Effector memory CD8-positive, alpha-beta T cell (primary cell): Measurements from ENCODE around the gene EFR3B.
"Not testable (repeated sequence)": the region's sequence is repeated elsewhere in the genome, so short reads cannot be mapped to it uniquely, and the experiment has no call there.

Experiments
- ATAC-seq: fragments of 150-1000 bp; cut with Tn5 transposase; replicated peaks from 2 replicates; pipeline ENCODE4 v1.10.0; 2021; ENCODE audit warnings: mild to moderate bottlenecking, moderate library complexity
- DNase-seq, 3 experiments: peaks; one replicate each; pipeline ENCODE4 v3.0.0; 2021
- H3K27ac Mint-ChIP-seq, 2 donors: one replicate each; pipeline ENCODE4 v1.8.0; 2022; ENCODE audit warnings: mild to moderate bottlenecking in 2 of 2, mixed read lengths in 2 of 2, moderate library complexity in 2 of 2
- H3K27me3 Mint-ChIP-seq, 2 donors: one replicate each; pipeline ENCODE4 v1.8.0; 2022; ENCODE audit warnings: mixed read lengths in 2 of 2
- H3K36me3 Mint-ChIP-seq: one replicate; pipeline ENCODE4 v1.8.0; 2022; ENCODE audit warnings: mild to moderate bottlenecking, moderate library complexity, mixed read lengths; ENCODE audit not compliant: insufficient read depth
- H3K4me1 Mint-ChIP-seq, 2 donors: one replicate each; pipeline ENCODE4 v1.8.0; 2022; ENCODE audit warnings: low read depth in 2 of 2, mixed read lengths in 2 of 2
- H3K4me3 Mint-ChIP-seq, 2 donors: one replicate each; pipeline ENCODE4 v1.8.0; 2022; ENCODE audit warnings: mild to moderate bottlenecking in 2 of 2, mixed read lengths in 2 of 2, moderate library complexity in 2 of 2
- H3K9me3 Mint-ChIP-seq, 2 donors: one replicate each; pipeline ENCODE4 v1.8.0; 2022; ENCODE audit warnings: mixed read lengths in 2 of 2

EFR3B gene

DNA sequence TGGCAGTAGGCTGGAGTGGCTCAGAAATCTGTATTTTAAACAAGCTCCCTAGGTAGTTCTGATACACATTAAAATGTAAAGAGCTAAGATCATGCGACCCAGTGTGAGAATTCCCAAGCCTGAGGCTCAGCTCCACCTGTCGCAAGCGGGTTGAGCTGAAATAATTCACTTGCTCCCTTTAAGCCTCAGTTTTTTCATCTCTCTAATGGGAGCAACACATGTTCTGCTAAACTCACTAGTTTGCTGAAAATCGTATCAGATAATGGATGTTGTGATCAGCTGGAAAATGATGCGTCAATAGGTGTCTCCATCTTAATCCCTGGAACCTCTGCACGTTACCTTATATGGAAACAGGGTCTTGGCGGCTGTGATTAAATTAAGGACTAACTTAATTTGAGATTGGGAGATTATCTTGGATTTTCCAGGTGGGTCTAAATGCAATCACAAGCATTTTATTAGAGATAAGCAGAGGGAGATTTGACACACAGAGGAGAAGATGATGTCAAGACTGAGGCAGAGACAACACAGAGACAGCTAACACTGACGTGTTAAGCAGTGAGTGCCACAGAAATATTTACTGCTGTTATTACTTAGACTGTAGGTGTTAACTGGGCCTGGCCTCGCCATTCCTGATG is 73.5 kb downstream of the EFR3B start:
- ATAC-seq (no peak), DNase-seq (no peak)
- Mint-ChIP-seq H3K36me3 (no peaks in the 10 kb centered on the region), H3K4me1 (no peaks in the 10 kb centered on the region), H3K4me3 (no peak overlapping the region), H3K9me3 (no peaks in the 10 kb centered on the region), H3K27ac (no peak overlapping the region), H3K27me3 (peaks cover 30 to 65% of the 10 kb centered on the region in 2 donors)

DNA sequence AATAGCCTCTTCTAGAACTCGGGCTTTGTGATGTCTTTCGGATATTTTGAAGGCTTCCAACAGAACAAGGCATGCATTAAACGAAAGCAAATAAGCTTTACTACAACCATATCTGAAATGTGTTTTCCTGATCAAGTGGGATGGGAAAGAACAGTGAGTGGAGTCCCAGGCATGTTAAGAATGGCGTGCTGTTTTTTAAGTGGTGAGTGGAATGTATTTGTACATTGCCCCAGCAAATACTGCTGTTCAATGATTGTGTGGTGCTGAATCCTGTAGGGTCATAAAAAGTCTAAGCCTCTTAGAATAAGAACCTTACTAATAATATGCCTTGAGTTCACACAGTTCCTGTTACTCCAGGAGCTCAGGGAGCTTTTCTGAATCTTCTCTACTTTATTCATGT is 74.0 kb downstream of the EFR3B start:
- no peak overlapping the region for H3K4me3 Mint-ChIP-seq
- no peak for DNase-seq

DNA sequence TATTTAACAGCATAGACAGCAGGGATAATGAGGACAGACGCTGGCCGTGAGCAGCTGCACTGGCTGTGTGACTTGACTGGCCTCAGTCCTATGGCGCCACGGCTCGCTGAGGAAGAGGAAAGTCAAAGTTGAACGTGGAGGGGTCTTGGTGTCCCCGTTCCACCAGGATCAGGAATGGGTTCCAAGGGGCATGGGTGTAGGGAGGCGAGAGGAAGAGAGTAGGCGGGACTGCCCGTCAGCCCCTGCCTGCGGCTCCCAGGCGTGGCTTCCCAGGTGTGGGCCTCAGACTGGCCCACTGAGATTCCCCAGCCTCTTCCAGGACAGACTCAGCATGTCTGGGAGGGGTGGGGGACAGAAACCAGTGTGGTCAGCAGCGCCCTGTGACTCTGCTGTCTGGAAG is 75.1 kb downstream of the EFR3B start:
- H3K36me3 Mint-ChIP-seq, result no peaks in the 10 kb centered on the region
- H3K27me3 Mint-ChIP-seq, result peaks cover 16 to 60% of the 10 kb centered on the region in 2 donors
- ATAC-seq, result no peak
- H3K4me3 Mint-ChIP-seq, result no peak overlapping the region
- no peaks in the 10 kb centered on the region for H3K9me3 Mint-ChIP-seq
- peak overlapping the region in 1 of 2 donors; percentile 46 for H3K27ac Mint-ChIP-seq
- no peak for DNase-seq
- no peaks in the 10 kb centered on the region for H3K4me1 Mint-ChIP-seq

More for the DNA sequence above, 74.0 kb downstream of the EFR3B start:
- no peak for ATAC-seq
- Mint-ChIP-seq H3K4me1 (no peaks in the 10 kb centered on the region), H3K27ac (no peak overlapping the region), H3K36me3 (no peaks in the 10 kb centered on the region), H3K9me3 (no peaks in the 10 kb centered on the region), H3K27me3 (peaks cover 24 to 60% of the 10 kb centered on the region in 2 donors)

DNA sequence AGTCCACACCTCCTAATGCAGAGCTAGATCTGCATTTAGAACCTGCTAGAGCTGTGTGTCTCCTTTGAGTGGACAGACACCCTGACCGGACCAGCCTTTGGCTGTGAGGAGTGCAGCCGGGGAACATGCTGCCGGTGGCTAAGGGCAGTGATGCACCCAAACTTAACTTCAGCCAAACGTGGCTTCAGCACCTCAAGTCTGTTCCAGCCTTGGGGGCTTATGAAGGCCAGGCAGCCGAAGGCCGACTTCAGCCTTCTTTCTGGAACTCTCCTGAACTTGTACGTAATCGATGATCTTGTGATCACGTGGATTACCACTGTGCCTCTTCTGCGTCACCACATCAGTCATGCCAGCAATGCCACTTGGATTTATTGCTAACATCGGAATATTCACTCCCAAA is 77.4 kb downstream of the EFR3B start:
- H3K36me3 Mint-ChIP-seq, result no peaks in the 10 kb centered on the region
- ATAC-seq (no peak), DNase-seq (no peak)
- no peak overlapping the region for H3K4me3 Mint-ChIP-seq
- no peaks in the 10 kb centered on the region for H3K4me1 Mint-ChIP-seq
- peak overlapping the region in 1 of 2 donors; percentile 23 for H3K27ac Mint-ChIP-seq
- peaks cover 29 to 65% of the 10 kb centered on the region in 2 donors for H3K27me3 Mint-ChIP-seq
- no peaks in the 10 kb centered on the region for H3K9me3 Mint-ChIP-seq

DNA sequence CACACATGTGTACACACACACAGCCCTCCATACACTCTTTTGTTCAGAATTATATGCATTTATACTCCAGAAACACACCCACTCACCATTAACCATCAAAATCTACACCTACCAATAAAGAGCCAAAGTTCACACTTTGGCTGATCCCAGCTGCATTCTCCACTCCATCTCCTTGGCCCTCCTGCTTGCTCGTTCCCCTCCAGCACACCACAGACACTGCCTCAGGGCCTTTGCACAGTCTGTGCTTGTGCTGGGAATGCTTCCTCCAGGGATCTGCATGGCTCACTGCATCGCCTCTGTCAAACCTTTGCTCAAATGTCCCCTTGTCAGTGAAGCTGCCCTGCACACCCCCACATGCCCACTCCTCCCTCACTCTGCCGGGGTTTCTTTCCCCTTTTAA is 80.5 kb downstream of the EFR3B start:
- H3K27ac Mint-ChIP-seq, result no peak overlapping the region
- no peaks in the 10 kb centered on the region for H3K9me3 Mint-ChIP-seq
- no peak for ATAC-seq
- no peak for DNase-seq
- no peak overlapping the region for H3K4me3 Mint-ChIP-seq
- H3K4me1 Mint-ChIP-seq, result no peaks in the 10 kb centered on the region
- H3K27me3 Mint-ChIP-seq, result peaks cover 16 to 35% of the 10 kb centered on the region in 2 donors
- H3K36me3 Mint-ChIP-seq, result no peaks in the 10 kb centered on the region

DNA sequence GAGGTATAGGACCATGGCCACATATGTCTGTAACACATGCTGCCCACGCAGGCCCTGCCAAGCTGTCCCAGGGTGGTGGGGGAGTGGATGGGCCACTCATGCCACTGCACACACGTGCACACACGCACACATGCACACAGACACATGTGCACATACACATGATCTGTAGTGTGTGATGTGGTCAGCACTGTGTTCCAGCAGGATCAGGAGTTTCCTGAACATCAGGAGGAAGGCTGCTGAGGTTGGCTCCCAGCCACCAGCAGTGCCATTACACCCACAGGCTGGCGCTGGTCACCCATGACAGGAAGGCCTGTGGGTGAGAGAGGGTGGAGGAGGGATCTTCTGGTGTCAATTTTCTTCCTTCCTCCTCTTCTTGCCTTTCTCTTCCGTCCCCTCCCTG is 81.8 kb downstream of the EFR3B start:
- H3K4me3 Mint-ChIP-seq, result no peak overlapping the region
- no peak for ATAC-seq
- H3K36me3 Mint-ChIP-seq, result no peaks in the 10 kb centered on the region
- no peaks in the 10 kb centered on the region for H3K4me1 Mint-ChIP-seq
- DNase-seq, result no peak
- no peaks in the 10 kb centered on the region for H3K9me3 Mint-ChIP-seq
- H3K27ac Mint-ChIP-seq, result no peak overlapping the region
- peaks cover 16 to 23% of the 10 kb centered on the region in 2 donors for H3K27me3 Mint-ChIP-seq

DNA sequence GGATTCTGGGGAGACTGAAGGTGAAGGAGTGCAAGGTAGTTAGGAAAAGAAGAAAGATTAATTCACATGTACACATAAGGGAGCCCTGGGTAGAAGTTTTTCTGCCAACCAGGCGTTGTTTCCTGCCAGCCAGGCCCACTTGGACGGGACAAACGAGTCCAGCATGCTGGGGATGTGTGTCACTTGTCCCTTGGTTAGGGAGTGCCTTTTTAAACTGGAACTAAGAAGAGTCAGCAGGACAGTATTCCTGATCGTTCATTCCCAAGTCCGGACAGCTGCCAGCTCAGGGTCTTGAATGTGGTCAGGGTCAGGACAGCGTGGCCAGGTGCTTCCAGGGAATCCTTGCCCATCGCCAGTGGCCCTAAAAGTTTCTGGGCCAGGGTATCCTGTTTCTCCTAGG is 83.3 kb downstream of the EFR3B start:
- no peaks in the 10 kb centered on the region for H3K9me3 Mint-ChIP-seq
- peak overlapping the region in 1 of 2 donors; percentile 26 for H3K27ac Mint-ChIP-seq

DNA sequence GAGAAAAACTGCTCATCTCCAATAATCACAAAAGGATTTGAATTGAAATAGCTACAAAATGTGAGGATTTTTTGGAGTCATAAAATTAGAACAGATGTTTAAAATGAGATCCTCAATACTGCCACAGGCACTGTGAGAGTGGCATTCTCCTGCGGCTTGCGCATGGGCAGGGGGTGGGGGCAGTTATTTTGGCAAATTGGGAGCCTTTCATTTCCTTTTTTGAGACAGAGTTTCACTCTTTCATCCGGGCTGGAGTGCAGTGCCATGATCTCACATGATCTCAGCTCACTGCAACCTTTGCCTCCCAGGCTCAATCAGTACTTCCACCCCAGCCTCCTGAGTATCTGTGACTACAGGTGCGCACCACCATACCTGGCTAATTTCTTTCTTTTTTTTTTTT is 84.1 kb downstream of the EFR3B start:
- no peak overlapping the region for H3K4me3 Mint-ChIP-seq
- H3K9me3 Mint-ChIP-seq, result no peaks in the 10 kb centered on the region
- H3K4me1 Mint-ChIP-seq, result peaks cover 7 to 9% of the 10 kb centered on the region in 2 donors
- peaks cover 4% of the 10 kb centered on the region for H3K36me3 Mint-ChIP-seq
- H3K27ac Mint-ChIP-seq, result no peak overlapping the region
- H3K27me3 Mint-ChIP-seq, result peaks cover 25 to 35% of the 10 kb centered on the region in 2 donors
- ATAC-seq, result no peak
- no peak for DNase-seq

More for the DNA sequence above, 83.3 kb downstream of the EFR3B start:
- Mint-ChIP-seq H3K36me3 (peaks cover 4% of the 10 kb centered on the region), H3K4me1 (peaks cover 7 to 9% of the 10 kb centered on the region in 2 donors), H3K4me3 (no peak overlapping the region), H3K27me3 (peaks cover 17 to 29% of the 10 kb centered on the region in 2 donors)
- DNase-seq, result no peak
- no peak for ATAC-seq

DNA sequence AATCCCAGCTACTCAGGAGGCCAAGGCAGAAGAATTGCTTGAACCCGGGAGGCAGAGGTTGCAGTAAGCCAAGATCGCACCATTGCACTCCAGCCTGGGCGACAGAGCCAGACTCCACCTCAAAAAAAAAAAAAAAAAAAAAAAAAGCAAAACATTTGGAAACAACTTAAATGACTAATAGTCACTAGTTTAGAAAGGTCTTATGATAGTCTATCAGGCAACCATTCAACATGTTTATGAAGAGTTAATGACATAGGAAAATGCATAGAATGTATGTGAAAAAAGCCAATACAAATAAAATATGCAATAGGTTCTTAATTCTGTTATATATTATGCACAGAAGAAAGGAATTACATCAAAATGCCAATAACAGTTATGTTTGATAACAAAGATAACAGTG is 85.2 kb downstream of the EFR3B start:
- not testable (repeated sequence) for H3K27ac Mint-ChIP-seq, DNase-seq, ATAC-seq, H3K4me3 Mint-ChIP-seq, H3K9me3 Mint-ChIP-seq, H3K36me3 Mint-ChIP-seq
- Mint-ChIP-seq H3K4me1 (peaks cover 9 to 11% of the 10 kb centered on the region in 2 donors), H3K27me3 (peaks cover 31 to 35% of the 10 kb centered on the region in 2 donors)

DNA sequence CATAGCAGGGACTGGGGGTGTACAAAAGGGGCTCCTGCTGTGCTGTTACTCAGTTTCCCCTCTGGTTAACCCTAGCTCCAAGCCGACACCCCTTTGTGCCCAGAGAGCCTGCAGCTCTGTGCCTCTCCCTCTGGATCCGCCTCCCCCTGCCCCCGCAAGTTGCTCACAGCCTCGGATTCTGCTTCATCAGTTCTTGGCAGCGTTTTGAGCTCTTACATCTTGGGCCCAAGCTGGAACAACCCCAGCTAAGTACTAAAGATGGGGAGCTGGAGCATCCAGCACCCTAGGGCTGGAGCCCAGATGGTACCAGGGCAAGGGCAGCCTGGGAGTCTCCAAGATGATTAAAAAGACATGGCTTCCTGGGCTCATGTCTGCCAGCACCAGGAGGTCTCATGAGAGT is 85.8 kb downstream of the EFR3B start:
- no peak overlapping the region for H3K4me3 Mint-ChIP-seq
- peaks cover 4% of the 10 kb centered on the region for H3K36me3 Mint-ChIP-seq
- H3K27ac Mint-ChIP-seq, result no peak overlapping the region
- H3K4me1 Mint-ChIP-seq, result peaks cover 9 to 11% of the 10 kb centered on the region in 2 donors
- H3K9me3 Mint-ChIP-seq, result no peaks in the 10 kb centered on the region
- DNase-seq (no peak), ATAC-seq (no peak)
- peaks cover 26 to 35% of the 10 kb centered on the region in 2 donors for H3K27me3 Mint-ChIP-seq

DNA sequence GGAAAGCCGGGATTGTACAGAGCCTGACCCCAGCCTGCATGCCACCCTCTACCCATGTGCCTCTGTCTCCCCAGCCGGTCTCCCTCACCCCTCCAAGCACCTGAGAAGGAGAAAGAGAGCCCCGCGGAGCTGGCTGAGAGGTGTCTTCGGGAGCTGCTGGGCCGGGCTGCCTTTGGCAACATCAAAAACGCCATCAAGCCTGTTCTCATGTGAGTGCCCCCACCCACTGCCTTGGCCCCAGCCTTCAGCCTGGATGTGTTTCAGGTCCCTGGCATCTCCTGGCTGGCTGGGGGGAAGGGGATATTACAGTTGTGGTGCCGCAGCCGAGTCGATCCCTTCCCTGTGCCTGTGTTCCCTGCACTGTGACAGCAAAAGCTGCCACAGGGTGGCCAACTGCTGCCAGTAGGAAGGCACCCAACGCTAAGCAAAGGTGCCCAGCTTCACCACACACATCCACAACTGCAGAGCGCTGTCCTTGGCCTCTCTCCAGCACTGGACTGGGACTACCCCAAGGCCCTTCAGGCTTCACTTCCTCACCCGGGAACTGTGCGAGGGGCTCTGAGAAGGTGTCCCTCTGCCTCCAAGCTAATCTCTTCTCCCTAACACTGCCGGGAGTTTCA is 88.1 kb downstream of the EFR3B start:
- Mint-ChIP-seq H3K4me3 (peak overlapping the region in 1 of 2 donors; percentile 4), H3K9me3 (no peaks in the 10 kb centered on the region), H3K36me3 (peaks cover 4% of the 10 kb centered on the region), H3K27me3 (peaks cover 40 to 54% of the 10 kb centered on the region in 2 donors), H3K4me1 (peaks cover 9 to 11% of the 10 kb centered on the region in 2 donors), H3K27ac (no peak overlapping the region)
- ATAC-seq (no peak), DNase-seq (no peak)

DNA sequence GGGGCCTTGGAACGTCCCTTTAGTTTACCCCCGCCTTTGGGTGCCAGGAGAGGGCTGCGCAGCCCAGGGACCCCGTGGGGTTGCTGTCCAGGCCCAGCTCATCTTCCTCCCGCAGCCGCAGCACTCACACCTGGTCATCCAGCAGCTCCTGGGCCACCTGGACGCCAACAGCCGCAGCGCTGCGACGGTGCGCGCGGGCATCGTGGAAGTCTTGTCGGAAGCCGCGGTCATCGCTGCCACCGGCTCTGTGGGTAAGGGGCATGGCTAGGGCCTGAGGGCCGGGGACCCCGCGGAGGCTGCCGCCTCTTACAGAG is 89.3 kb downstream of the EFR3B start:
- peaks cover 9 to 11% of the 10 kb centered on the region in 2 donors for H3K4me1 Mint-ChIP-seq
- H3K27me3 Mint-ChIP-seq, result peaks cover 52 to 66% of the 10 kb centered on the region in 2 donors
- no peaks in the 10 kb centered on the region for H3K9me3 Mint-ChIP-seq
- ATAC-seq, result no peak
- peak overlapping the region; percentile 51 to 67 for H3K4me3 Mint-ChIP-seq
- H3K36me3 Mint-ChIP-seq, result peaks cover 4% of the 10 kb centered on the region
- no peak for DNase-seq
- H3K27ac Mint-ChIP-seq, result no peak overlapping the region

DNA sequence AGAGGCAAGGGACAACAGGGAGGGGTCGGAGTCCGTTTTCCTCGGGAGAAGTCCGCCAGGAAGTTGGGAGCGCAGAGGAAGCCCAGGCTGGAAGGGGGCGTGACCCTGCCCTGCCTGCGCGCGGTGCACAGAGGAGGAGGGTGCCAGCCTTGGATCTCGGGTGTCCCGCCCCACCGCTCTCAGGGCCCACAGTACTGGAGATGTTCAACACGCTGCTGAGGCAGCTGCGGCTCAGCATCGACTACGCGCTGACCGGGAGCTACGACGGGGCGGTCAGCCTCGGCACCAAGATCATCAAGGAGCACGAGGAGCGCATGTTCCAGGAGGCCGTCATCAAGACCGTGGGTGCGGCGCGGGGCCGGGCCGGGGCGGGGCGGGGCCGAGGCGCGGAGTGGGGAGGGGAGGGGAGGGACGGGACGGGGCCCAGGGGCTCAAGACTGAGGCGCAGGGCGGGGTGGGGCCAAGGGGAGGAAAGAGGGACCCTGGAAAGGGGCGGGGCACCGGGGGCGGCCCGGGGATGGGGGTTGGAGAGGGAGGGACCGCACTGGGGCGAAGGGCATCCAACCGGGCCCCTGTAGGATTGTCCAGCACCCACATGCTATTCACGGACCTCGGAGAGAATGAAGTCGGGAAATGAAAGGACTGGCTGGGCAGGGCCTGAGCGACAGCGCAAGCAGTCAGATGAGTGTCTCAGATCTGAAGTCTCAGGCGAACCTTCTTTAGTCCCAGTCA is 89.9 kb downstream of the EFR3B start:
- peak overlapping the region; percentile 51 to 67 for H3K4me3 Mint-ChIP-seq
- H3K4me1 Mint-ChIP-seq, result peaks cover 9 to 11% of the 10 kb centered on the region in 2 donors
- peaks cover 4% of the 10 kb centered on the region for H3K36me3 Mint-ChIP-seq
- peaks cover 57 to 71% of the 10 kb centered on the region in 2 donors for H3K27me3 Mint-ChIP-seq
- H3K27ac Mint-ChIP-seq, result no peak overlapping the region
- DNase-seq (no peak), ATAC-seq (peak; percentile 55)
- H3K9me3 Mint-ChIP-seq, result no peaks in the 10 kb centered on the region

DNA sequence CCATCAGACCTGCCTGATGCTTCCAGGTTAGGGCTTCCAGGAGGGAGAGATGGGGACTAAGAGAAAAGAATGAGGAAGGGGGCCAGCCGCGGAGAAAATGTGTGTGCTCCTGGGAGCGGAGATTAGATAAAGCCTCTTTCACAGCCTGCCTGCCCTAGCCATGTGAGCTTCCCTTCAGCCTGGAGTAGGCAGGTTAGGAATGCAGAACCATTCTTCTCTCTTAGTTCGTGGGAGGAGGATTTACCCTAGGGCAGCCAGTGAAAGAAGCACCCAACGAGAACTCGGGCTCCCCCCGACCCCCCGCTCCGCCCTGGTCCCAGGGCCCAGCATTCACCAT is 90.4 kb downstream of the EFR3B start:
- Mint-ChIP-seq H3K4me1 (peaks cover 9 to 11% of the 10 kb centered on the region in 2 donors), H3K4me3 (peak overlapping the region; percentile 51 to 67), H3K9me3 (no peaks in the 10 kb centered on the region), H3K36me3 (peaks cover 4% of the 10 kb centered on the region), H3K27ac (no peak overlapping the region), H3K27me3 (peaks cover 63 to 76% of the 10 kb centered on the region in 2 donors)
- DNase-seq, result no peak
- no peak for ATAC-seq
